Adipocyte (in vitro differentiated cells): ENCODE measurements around the gene DUS4L.

Experiments
- DNase-seq: peaks from one replicate; pipeline ENCODE4 v3.0.0-alpha.2; 2015; ENCODE audit warnings: low read depth
- H3K27me3 ChIP-seq: replicated peaks from 2 replicates; pipeline ENCODE4 v1.7.0; 2013; ENCODE audit warnings: mild to moderate bottlenecking, low read length, moderate library complexity; ENCODE audit not compliant: control insufficient read depth, insufficient read depth
- H3K36me3 ChIP-seq: 2 replicates; pipeline ENCODE4 v1.7.0; 2013; ENCODE audit warnings: low read length, mild to moderate bottlenecking, moderate library complexity; ENCODE audit not compliant: control insufficient read depth, insufficient read depth, severe bottlenecking
- H3K4me1 ChIP-seq: 2 replicates; pipeline ENCODE4 v1.7.0; 2013; ENCODE audit warnings: mild to moderate bottlenecking, low read length, moderate library complexity; ENCODE audit not compliant: control insufficient read depth, insufficient read depth
- H3K4me3 ChIP-seq: 2 replicates; pipeline ENCODE4 v1.7.0; 2013; ENCODE audit warnings: mild to moderate bottlenecking, low read length, moderate library complexity
- H3K9ac ChIP-seq: 2 replicates; pipeline ENCODE4 v1.7.0; 2013; ENCODE audit warnings: mild to moderate bottlenecking, low read length, moderate library complexity
- H3K9me3 ChIP-seq: 2 replicates; pipeline ENCODE4 v1.7.0; 2013; ENCODE audit warnings: mild to moderate bottlenecking, low read length, moderate library complexity; ENCODE audit not compliant: control insufficient read depth

DUS4L gene

DNA sequence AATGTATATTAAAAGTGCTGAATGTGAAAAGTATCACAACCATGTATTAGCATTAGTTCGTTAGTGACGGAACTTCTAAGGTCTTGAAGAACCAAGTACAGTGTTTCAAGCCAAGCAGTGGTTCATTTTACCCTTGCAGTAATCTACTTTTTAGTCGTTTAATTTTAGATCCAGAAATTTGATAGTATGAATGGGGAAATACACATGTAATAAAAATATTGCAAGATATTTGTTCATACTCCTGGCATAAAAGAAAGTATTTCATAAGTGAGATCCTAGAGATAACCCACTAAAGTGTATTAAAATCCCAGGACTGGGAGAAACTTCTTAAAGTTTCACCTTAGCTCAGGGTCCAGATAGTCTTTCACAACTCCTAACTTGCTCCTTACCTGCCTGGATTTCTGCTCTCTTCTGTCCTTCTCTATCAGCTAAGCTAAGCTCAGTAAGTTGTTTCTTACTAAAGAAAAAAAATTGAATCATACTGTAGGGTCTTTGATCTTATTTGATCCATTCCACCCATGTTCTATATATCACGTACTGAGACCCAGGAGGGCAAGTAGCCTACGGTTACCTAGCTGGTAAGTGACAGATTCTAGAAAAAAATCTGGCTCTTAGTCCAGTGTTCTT is 17.7 kb downstream of the DUS4L start:
- Histone ChIP-seq H3K27me3 (no peaks in the 10 kb centered on the region), H3K4me1 (peaks cover 22% of the 10 kb centered on the region), H3K9ac (peak overlapping the region; percentile 94), H3K4me3 (peak overlapping the region; percentile 93), H3K36me3 (peaks cover 23% of the 10 kb centered on the region), H3K9me3 (no peaks in the 10 kb centered on the region)
- DNase-seq: peak; percentile 80

DNA sequence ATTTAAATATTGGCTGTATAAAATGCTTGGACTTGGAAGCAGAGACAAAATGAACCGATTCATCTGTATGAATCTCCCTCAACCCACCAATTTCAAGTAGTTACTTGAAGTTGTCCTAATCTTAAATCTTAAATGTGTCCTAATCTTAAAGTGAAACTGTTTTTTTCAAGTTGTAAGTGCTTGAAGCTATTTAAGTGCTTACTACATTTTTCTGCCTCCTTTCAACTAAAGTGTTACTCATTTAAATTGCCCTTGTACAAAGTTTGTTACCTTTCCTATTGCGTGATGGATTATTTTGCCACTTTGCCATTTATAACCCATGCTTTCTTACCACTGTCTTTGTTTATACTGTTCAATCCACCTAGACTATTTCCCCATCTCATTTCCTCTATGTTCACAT is 19.1 kb downstream of the DUS4L start:
- Histone ChIP-seq H3K36me3 (peaks cover 29% of the 10 kb centered on the region), H3K4me1 (peaks cover 22% of the 10 kb centered on the region), H3K27me3 (no peaks in the 10 kb centered on the region), H3K9me3 (no peaks in the 10 kb centered on the region), H3K9ac (no peak overlapping the region), H3K4me3 (no peak overlapping the region)
- DNase-seq: peak; percentile 20

GRCh38 chr7:107584716-107585115 is 20.9 kb downstream of the DUS4L start:
- peaks cover 39% of the 10 kb centered on the region for H3K36me3 ChIP-seq
- DNase-seq: no peak
- H3K27me3 ChIP-seq: no peaks in the 10 kb centered on the region
- H3K4me3 ChIP-seq: no peak overlapping the region
- H3K4me1 ChIP-seq: peaks cover 22% of the 10 kb centered on the region
- no peaks in the 10 kb centered on the region for H3K9me3 ChIP-seq
- no peak overlapping the region for H3K9ac ChIP-seq

- H3K36me3 ChIP-seq: peaks cover 39% of the 10 kb centered on the region
- no peaks in the 10 kb centered on the region for H3K27me3 ChIP-seq
- peaks cover 13% of the 10 kb centered on the region for H3K4me1 ChIP-seq
- DNase-seq: no peak
- no peak overlapping the region for H3K9ac ChIP-seq
- no peaks in the 10 kb centered on the region for H3K9me3 ChIP-seq
- H3K4me3 ChIP-seq: no peak overlapping the region
Observed at GRCh38 chr7:107588529-107589130, 24.9 kb downstream of the DUS4L start.

DNA sequence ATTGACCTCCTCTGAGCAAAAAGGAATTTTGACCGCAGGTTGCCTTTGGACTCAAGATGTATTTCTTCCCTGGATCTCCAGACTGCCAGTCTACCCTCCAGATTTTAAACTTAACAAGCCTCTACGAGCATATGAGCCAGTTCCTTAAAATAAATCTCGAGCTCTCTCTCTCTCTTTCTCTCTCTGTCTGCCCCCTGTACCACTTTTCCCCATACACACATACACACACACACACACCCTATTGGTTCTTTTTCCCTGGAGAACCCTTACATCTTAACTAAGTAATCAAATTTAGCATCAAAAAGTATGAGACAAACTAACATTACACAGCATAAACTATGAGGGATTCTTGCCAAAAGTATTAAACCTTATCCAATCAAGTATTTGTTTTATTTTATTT is 27.6 kb downstream of the DUS4L start:
- no peak overlapping the region for H3K9ac ChIP-seq
- H3K36me3 ChIP-seq: peaks cover 17% of the 10 kb centered on the region
- no peak overlapping the region for H3K4me3 ChIP-seq
- no peaks in the 10 kb centered on the region for H3K9me3 ChIP-seq
- DNase-seq: peak; percentile 26
- H3K27me3 ChIP-seq: no peaks in the 10 kb centered on the region
- peaks cover 29% of the 10 kb centered on the region for H3K4me1 ChIP-seq

GRCh38 chr7:107592361-107593024 is 28.7 kb downstream of the DUS4L start:
- Histone ChIP-seq H3K4me3 (no peak overlapping the region), H3K4me1 (peaks cover 29% of the 10 kb centered on the region), H3K9ac (no peak overlapping the region), H3K36me3 (peaks cover 22% of the 10 kb centered on the region), H3K9me3 (no peaks in the 10 kb centered on the region), H3K27me3 (no peaks in the 10 kb centered on the region)
- peak; percentile 76 for DNase-seq

- no peak for DNase-seq
- H3K27me3 ChIP-seq: no peaks in the 10 kb centered on the region
- peaks cover 29% of the 10 kb centered on the region for H3K4me1 ChIP-seq
- H3K4me3 ChIP-seq: no peak overlapping the region
- H3K9ac ChIP-seq: no peak overlapping the region
- no peaks in the 10 kb centered on the region for H3K9me3 ChIP-seq
- peaks cover 23% of the 10 kb centered on the region for H3K36me3 ChIP-seq
Observed at GRCh38 chr7:107593025-107593410, 29.2 kb downstream of the DUS4L start.

GRCh38 chr7:107594961-107595737 is 31.4 kb downstream of the DUS4L start:
- H3K9ac ChIP-seq: no peak overlapping the region
- peak; percentile 87 for DNase-seq
- H3K27me3 ChIP-seq: no peaks in the 10 kb centered on the region
- H3K4me1 ChIP-seq: peaks cover 29% of the 10 kb centered on the region
- H3K9me3 ChIP-seq: no peaks in the 10 kb centered on the region
- H3K4me3 ChIP-seq: no peak overlapping the region
- H3K36me3 ChIP-seq: peaks cover 18% of the 10 kb centered on the region

DNA sequence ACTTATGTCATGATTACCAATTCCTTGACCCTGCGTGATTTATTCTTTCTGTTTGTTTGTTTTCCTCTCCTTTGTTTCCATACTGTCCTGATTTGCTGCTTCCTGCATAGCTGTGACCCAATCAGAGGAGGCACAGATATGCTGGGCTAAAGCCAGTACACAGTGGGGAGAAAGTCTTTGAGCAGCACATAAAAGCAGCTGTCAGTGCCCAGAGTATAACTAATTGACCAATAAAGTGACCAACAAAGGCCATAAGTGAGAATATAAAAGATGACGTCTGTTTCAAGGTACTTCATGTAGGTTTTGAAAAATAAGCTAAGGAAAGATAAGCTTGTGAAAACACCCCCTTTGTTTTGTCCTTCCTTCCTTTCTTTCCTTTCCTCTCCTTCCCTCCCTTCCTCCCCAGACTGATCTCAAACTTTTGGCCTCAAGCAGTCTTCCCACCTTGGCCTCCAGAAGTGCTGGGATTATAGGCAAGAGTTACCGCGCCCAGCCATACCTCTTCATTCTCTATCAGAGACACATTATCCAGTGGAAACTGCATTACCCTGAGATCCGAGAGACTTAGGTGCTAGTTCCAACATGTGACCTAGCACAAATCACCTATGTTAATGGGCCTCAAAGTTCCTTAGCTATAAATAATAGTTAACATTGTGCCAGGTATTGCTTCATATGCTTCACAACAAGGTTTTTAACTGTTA is 33.3 kb downstream of the DUS4L start:
- peak; percentile 19 for DNase-seq
- no peaks in the 10 kb centered on the region for H3K9me3 ChIP-seq

GRCh38 chr7:107597582-107597916 is 33.8 kb downstream of the DUS4L start:
- no peak overlapping the region for H3K9ac ChIP-seq
- H3K4me1 ChIP-seq: peaks cover 25% of the 10 kb centered on the region
- H3K4me3 ChIP-seq: no peak overlapping the region
- no peak for DNase-seq
- H3K36me3 ChIP-seq: peaks cover 39% of the 10 kb centered on the region
- no peaks in the 10 kb centered on the region for H3K27me3 ChIP-seq
- H3K9me3 ChIP-seq: no peaks in the 10 kb centered on the region

More for the DNA sequence above, 33.3 kb downstream of the DUS4L start:
- H3K36me3 ChIP-seq: peaks cover 37% of the 10 kb centered on the region
- H3K27me3 ChIP-seq: no peaks in the 10 kb centered on the region
- no peak overlapping the region for H3K9ac ChIP-seq
- H3K4me1 ChIP-seq: peaks cover 29% of the 10 kb centered on the region
- no peak overlapping the region for H3K4me3 ChIP-seq

- Histone ChIP-seq H3K9me3 (no peaks in the 10 kb centered on the region), H3K9ac (no peak overlapping the region), H3K36me3 (peaks cover 39% of the 10 kb centered on the region), H3K4me3 (no peak overlapping the region), H3K4me1 (peaks cover 21% of the 10 kb centered on the region), H3K27me3 (no peaks in the 10 kb centered on the region)
- DNase-seq: no peak
Observed at GRCh38 chr7:107597953-107598352, 34.2 kb downstream of the DUS4L start.
